ENCODE results near the gene SLC22A5. TPM values are rescaled to one million over a fixed set of nuclear protein-coding genes. Genes with fewer than 3 reads are reported as not detected.

The SLC22A5 gene
- total RNA-seq, 2 donors from 2014 or later = 8.6 to 17.6 TPM

- H3K4me1 ChIP-seq = peaks cover 0 to 91% of the 10 kb centered on the region in 2 donors
- no peaks in the 10 kb centered on the region for H3K27me3 ChIP-seq
- peaks cover 13% of the 10 kb centered on the region for H3K36me3 ChIP-seq
- DNase-seq (ENCODE audit: low spot score) = no peak
- H3K4me3 ChIP-seq = no peak overlapping the region
- TF ChIP-seq CTCF (IDR thresholded peaks at IDR 0.05) = peak; percentile 72 to 91
- H3K27ac ChIP-seq = peak overlapping the region; percentile 52 to 60
- H3K9me3 ChIP-seq = no peaks in the 10 kb centered on the region
These were observed 50.3 kb downstream of the SLC22A5 start for GRCh38 chr5:132419502-132420468.

GRCh38 chr5:132420706-132421272 lies 51.3 kb downstream of the SLC22A5 start:
- TF ChIP-seq CTCF (IDR thresholded peaks at IDR 0.05) = no peak
- no peaks in the 10 kb centered on the region for H3K27me3 ChIP-seq
- H3K4me3 ChIP-seq = no peak overlapping the region
- H3K27ac ChIP-seq = peak overlapping the region; percentile 30 to 60
- peaks cover 0 to 91% of the 10 kb centered on the region in 2 donors for H3K4me1 ChIP-seq
- H3K36me3 ChIP-seq = peaks cover 13% of the 10 kb centered on the region
- DNase-seq (ENCODE audit: low spot score) = no peak
- no peaks in the 10 kb centered on the region for H3K9me3 ChIP-seq

- no peak for DNase-seq (ENCODE audit: low spot score)
- Histone ChIP-seq H3K27ac (peak overlapping the region; percentile 30 to 60), H3K9me3 (no peaks in the 10 kb centered on the region), H3K4me3 (no peak overlapping the region), H3K4me1 (peaks cover 0 to 93% of the 10 kb centered on the region in 2 donors), H3K27me3 (no peaks in the 10 kb centered on the region), H3K36me3 (peaks cover 13% of the 10 kb centered on the region)
- TF ChIP-seq CTCF (IDR thresholded peaks at IDR 0.05) = no peak
These were observed 52.0 kb downstream of the SLC22A5 start for GRCh38 chr5:132421462-132421861.

GRCh38 chr5:132422720-132423437 lies 53.4 kb downstream of the SLC22A5 start:
- no peak for TF ChIP-seq CTCF (IDR thresholded peaks at IDR 0.05)
- no peak overlapping the region for H3K4me3 ChIP-seq
- peaks cover 0 to 93% of the 10 kb centered on the region in 2 donors for H3K4me1 ChIP-seq

GRCh38 chr5:132423438-132423898 lies 54.0 kb downstream of the SLC22A5 start:
- no peak for TF ChIP-seq CTCF (IDR thresholded peaks at IDR 0.05)
- Histone ChIP-seq H3K4me1 (peaks cover 0 to 95% of the 10 kb centered on the region in 2 donors), H3K9me3 (no peaks in the 10 kb centered on the region), H3K27me3 (no peaks in the 10 kb centered on the region), H3K27ac (peak overlapping the region; percentile 12 to 40), H3K36me3 (peaks cover 13% of the 10 kb centered on the region), H3K4me3 (no peak overlapping the region)
- peak; percentile 51 for DNase-seq (ENCODE audit: low spot score)

More at GRCh38 chr5:132422720-132423437, 53.4 kb downstream of the SLC22A5 start:
- Histone ChIP-seq H3K9me3 (no peaks in the 10 kb centered on the region), H3K27ac (peak overlapping the region; percentile 12 to 40), H3K36me3 (peaks cover 13% of the 10 kb centered on the region), H3K27me3 (no peaks in the 10 kb centered on the region)
- peak; percentile 62 for DNase-seq (ENCODE audit: low spot score)

Measured in right atrium auricular region (tissue), 2 donors.